ENCODE data around the gene LMX1A. TPM values are rescaled to one million over a fixed set of nuclear protein-coding genes. Genes with fewer than 3 reads are reported as not detected.
A peak's percentile ranks its signal among the peaks of the same experiment; 100 is the strongest.

Gene LMX1A
- total and polyA plus RNA-seq, 2 of the 13 experiments (the other 11 are each of a cell fraction or from before 2014, with no cell fraction given), result 0.07 TPM; not detected in 1

DNA sequence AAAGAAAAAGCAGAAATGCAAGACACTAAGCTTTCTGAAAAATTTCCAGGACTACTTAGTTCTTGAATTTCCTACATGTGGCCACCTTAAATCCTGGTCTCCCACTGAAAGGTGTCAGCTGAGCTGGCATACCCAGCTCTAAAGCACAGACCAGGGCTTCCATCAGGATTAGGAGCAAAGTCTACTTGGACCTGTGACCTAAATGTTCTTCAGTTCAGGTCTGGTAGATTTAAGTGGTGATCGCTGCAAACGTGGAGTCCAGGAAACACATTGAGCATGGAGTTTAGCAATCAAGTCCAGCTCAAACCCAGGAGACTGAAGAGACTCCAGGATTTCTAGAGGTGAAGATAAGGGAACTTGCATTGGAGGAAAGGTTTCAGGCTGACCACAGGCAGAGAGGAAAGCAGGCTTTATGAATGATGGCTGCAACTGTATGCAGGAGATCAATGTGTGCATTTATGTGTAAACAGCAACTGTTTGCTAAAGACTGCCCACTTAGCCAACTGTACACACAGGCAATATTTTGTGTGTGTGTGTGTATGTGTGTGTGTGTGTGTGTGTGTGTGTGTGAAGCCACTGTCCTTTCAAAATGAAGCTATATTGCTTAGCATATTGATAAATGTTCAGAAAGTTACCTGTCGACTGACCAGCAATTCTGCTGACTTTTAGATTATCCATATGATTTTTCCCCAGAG is 75.2 kb downstream of the LMX1A start (continued):
- TF ChIP-seq TCF12 (IDR thresholded peaks at IDR 0.05) (no peak), TCF12 (CRISPR knock-in tag; IDR thresholded peaks at IDR 0.05) (no peak), ZSCAN21 (CRISPR knock-in tag; IDR thresholded peaks at IDR 0.05; ENCODE audit: borderline replicate concordance) (no peak), PITX1 (CRISPR knock-in tag; IDR thresholded peaks at IDR 0.05) (peak; percentile 50; the same call in 1 of the 2 replicates), PHF20 (CRISPR knock-in tag; IDR thresholded peaks at IDR 0.05) (no peak), ZMAT3 (CRISPR knock-in tag; conservative IDR thresholded peaks at IDR 0.05) (no peak), HNF4A (CRISPR knock-in tag; IDR thresholded peaks at IDR 0.05) (peak; percentile 30; the same call in 1 of the 2 replicates), SUZ12 (IDR thresholded peaks at IDR 0.05; ENCODE audit: low read depth, low read length) (no peak), RBFOX2 (IDR thresholded peaks at IDR 0.05; ENCODE audit: low read depth, low read length) (no peak), ERF (CRISPR knock-in tag; IDR thresholded peaks at IDR 0.05) (no peak), YY1 (IDR thresholded peaks at IDR 0.05; ENCODE audit: insufficient read depth, insufficient replicate concordance, low read depth, low read length) (no peak), EP300 (IDR thresholded peaks at IDR 0.05; ENCODE audit: low read depth in 2 of 2, low read length in 2 of 2) (no peak), EP300 (CRISPR knock-in tag; IDR thresholded peaks at IDR 0.05; ENCODE audit: borderline replicate concordance) (no peak), ZBTB7B (CRISPR knock-in tag; IDR thresholded peaks at IDR 0.05) (no peak), ZFP37 (CRISPR knock-in tag; IDR thresholded peaks at IDR 0.05; ENCODE audit: borderline replicate concordance) (no peak), MAF1 (CRISPR knock-in tag; IDR thresholded peaks at IDR 0.05; ENCODE audit: borderline replicate concordance) (no peak), ZNF598 (CRISPR knock-in tag; IDR thresholded peaks at IDR 0.05; ENCODE audit: borderline replicate concordance) (no peak), KDM4B (CRISPR knock-in tag; IDR thresholded peaks at IDR 0.05) (no peak), ZNF558 (CRISPR knock-in tag; IDR thresholded peaks at IDR 0.05; ENCODE audit: borderline replicate concordance) (no peak), FOXP1 (IDR thresholded peaks at IDR 0.05) (no peak), FOXP1 (CRISPR knock-in tag; IDR thresholded peaks at IDR 0.05) (peak; percentile 80)
- TF ChIP-seq, protein P1, sequence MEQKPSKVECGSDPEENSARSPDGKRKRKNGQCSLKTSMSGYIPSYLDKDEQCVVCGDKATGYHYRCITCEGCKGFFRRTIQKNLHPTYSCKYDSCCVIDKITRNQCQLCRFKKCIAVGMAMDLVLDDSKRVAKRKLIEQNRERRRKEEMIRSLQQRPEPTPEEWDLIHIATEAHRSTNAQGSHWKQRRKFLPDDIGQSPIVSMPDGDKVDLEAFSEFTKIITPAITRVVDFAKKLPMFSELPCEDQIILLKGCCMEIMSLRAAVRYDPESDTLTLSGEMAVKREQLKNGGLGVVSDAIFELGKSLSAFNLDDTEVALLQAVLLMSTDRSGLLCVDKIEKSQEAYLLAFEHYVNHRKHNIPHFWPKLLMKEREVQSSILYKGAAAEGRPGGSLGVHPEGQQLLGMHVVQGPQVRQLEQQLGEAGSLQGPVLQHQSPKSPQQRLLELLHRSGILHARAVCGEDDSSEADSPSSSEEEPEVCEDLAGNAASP (CRISPR knock-in tag; IDR thresholded peaks at IDR 0.05; ENCODE audit: borderline replicate concordance), result no peak
- TF ChIP-seq, protein P2, sequence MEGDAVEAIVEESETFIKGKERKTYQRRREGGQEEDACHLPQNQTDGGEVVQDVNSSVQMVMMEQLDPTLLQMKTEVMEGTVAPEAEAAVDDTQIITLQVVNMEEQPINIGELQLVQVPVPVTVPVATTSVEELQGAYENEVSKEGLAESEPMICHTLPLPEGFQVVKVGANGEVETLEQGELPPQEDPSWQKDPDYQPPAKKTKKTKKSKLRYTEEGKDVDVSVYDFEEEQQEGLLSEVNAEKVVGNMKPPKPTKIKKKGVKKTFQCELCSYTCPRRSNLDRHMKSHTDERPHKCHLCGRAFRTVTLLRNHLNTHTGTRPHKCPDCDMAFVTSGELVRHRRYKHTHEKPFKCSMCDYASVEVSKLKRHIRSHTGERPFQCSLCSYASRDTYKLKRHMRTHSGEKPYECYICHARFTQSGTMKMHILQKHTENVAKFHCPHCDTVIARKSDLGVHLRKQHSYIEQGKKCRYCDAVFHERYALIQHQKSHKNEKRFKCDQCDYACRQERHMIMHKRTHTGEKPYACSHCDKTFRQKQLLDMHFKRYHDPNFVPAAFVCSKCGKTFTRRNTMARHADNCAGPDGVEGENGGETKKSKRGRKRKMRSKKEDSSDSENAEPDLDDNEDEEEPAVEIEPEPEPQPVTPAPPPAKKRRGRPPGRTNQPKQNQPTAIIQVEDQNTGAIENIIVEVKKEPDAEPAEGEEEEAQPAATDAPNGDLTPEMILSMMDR (CRISPR knock-in tag; IDR thresholded peaks at IDR 0.05), result no peak
